SU-DHL-6 (cell line): Measurements from ENCODE around the gene RIN3.

ENCODE experiments used
- H2AFZ ChIP-seq: fragments of 200-600 bp; sonication (generic); 2 replicates; pipeline ENCODE4 v1.6.1; 2014; ENCODE audit warnings: low read depth, mild to moderate bottlenecking, moderate library complexity, mixed read lengths, antibody characterized with exemption, low read length; ENCODE audit not compliant: severe bottlenecking
- H3F3A ChIP-seq: fragments of 200-600 bp; shearing (Covaris generic); 2 replicates; pipeline ENCODE4 v1.6.0; 2016; ENCODE audit warnings: antibody characterized with exemption, mild to moderate bottlenecking; ENCODE audit not compliant: insufficient read depth
- H3K27ac ChIP-seq: fragments of 200-600 bp; sonication (generic); 2 replicates; pipeline ENCODE4 v1.5.1; 2016; ENCODE audit warnings: low read depth, mild to moderate bottlenecking, low read length, moderate library complexity, mixed read lengths
- H3K27me3 ChIP-seq: fragments of 200-600 bp; sonication (generic), shearing (Covaris generic); 2 replicates; pipeline ENCODE4 v1.6.0; 2014; ENCODE audit warnings: mild to moderate bottlenecking, low read length
- H3K36me3 ChIP-seq: fragments of 200-600 bp; sonication (generic); 2 replicates; pipeline ENCODE4 v1.6.1; 2014; ENCODE audit warnings: mild to moderate bottlenecking, low read length, mixed read lengths
- H3K4me2 ChIP-seq: fragments of 300-600, 200-600 bp; shearing (Covaris generic), sonication (generic); 2 replicates; pipeline ENCODE4 v1.6.0; 2014; ENCODE audit warnings: low read length, low read depth, mild to moderate bottlenecking; ENCODE audit not compliant: poor library complexity, severe bottlenecking
- H3K4me3 ChIP-seq: fragments of 200-600 bp; sonication (generic); 2 replicates; pipeline ENCODE4 v1.5.1; 2014; ENCODE audit warnings: antibody characterized with exemption, low read length, mild to moderate bottlenecking, mixed read lengths; ENCODE audit not compliant: insufficient read depth, poor library complexity, severe bottlenecking
- H3K79me2 ChIP-seq: fragments of 200-600 bp; sonication (generic); 2 replicates; pipeline ENCODE4 v1.6.1; 2014; ENCODE audit warnings: mild to moderate bottlenecking, low read length, moderate library complexity; ENCODE audit not compliant: insufficient read depth
- H3K9ac ChIP-seq: fragments of 200-600 bp; sonication (generic); 2 replicates; pipeline ENCODE4 v1.7.0; 2014; ENCODE audit warnings: mild to moderate bottlenecking, low read length
- H3K9me2 ChIP-seq: fragments of 200-600 bp; sonication (generic); replicated peaks from 2 replicates; pipeline ENCODE4 v1.6.1; 2014; ENCODE audit warnings: low read length; ENCODE audit not compliant: insufficient read depth
- H3K9me3 ChIP-seq: fragments of 200-600 bp; sonication (generic); 2 replicates; pipeline ENCODE4 v1.6.1; 2014; ENCODE audit warnings: low read length, mixed read lengths; ENCODE audit not compliant: insufficient read depth
- H4K20me1 ChIP-seq: fragments of 200-600 bp; sonication (generic); 2 replicates; pipeline ENCODE4 v1.6.1; 2014; ENCODE audit warnings: low read depth, mild to moderate bottlenecking, antibody characterized with exemption, low read length, moderate library complexity, mixed read lengths
- EZH2phosphoT487 ChIP-seq: fragments of 200-600 bp; sonication (generic), shearing (Covaris generic); conservative IDR thresholded peaks from 2 replicates; pipeline ENCODE4 v1.6.1; 2018; ENCODE audit warnings: mild to moderate bottlenecking, antibody characterized with exemption, low read length, moderate library complexity, mixed read lengths
- TF ChIP-seq, protein P1 (sequence below): fragments of 200-600 bp; sonication (generic); IDR thresholded peaks from one replicate; pipeline ENCODE4 v1.5.1; 2017; ENCODE audit warnings: antibody characterized with exemption, mild to moderate bottlenecking, low read length, moderate library complexity; ENCODE audit not compliant: insufficient read depth, poor library complexity, severe bottlenecking

RIN3 gene

DNA sequence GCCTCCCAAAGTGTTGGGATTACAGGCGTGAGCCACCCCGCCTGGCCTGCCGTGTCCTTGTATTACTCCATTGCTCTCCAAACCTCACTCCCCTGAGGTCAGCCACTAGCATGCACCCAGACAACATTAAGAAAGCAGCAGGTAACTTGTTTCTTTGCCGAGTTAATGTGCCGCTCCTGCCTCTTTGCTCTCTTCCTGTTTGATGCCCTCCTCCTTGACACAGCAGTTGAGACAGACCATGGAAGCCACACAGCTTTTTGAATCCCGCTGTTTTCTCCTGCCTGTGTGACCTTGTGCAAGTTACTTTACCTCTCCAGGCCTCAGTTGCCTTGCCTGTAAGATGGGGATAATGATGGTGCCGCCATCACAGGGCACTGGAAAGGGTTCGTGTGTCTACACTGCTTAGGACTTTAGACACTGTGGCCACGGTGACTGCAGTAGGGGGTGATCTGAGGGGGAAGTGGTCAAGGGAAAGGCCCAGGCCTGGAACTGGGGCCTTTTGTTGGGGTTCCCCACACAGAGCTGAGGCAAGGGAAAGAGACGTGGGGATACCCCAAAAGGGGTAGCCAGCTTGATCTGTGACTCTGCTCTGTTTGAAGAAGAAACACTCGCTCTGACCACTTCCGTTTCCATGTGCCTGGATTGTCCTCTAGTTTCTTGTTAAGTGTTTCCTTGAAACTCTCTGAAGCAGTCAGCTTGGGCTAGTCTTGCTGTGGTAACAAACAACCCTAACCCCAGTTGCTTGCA is 69.3 kb downstream of the RIN3 start:
- Histone ChIP-seq H4K20me1 (no peaks in the 10 kb centered on the region), H3K79me2 (no peaks in the 10 kb centered on the region), H3K9me3 (no peaks in the 10 kb centered on the region), H3K9me2 (no peaks in the 10 kb centered on the region), H3K36me3 (no peaks in the 10 kb centered on the region), H3K9ac (no peak overlapping the region), H2AFZ (no peak overlapping the region), H3F3A (no peaks in the 10 kb centered on the region), H3K4me3 (no peak overlapping the region), H3K27me3 (no peaks in the 10 kb centered on the region), H3K4me2 (no peak overlapping the region), H3K27ac (no peak overlapping the region)
- TF ChIP-seq, protein P1, sequence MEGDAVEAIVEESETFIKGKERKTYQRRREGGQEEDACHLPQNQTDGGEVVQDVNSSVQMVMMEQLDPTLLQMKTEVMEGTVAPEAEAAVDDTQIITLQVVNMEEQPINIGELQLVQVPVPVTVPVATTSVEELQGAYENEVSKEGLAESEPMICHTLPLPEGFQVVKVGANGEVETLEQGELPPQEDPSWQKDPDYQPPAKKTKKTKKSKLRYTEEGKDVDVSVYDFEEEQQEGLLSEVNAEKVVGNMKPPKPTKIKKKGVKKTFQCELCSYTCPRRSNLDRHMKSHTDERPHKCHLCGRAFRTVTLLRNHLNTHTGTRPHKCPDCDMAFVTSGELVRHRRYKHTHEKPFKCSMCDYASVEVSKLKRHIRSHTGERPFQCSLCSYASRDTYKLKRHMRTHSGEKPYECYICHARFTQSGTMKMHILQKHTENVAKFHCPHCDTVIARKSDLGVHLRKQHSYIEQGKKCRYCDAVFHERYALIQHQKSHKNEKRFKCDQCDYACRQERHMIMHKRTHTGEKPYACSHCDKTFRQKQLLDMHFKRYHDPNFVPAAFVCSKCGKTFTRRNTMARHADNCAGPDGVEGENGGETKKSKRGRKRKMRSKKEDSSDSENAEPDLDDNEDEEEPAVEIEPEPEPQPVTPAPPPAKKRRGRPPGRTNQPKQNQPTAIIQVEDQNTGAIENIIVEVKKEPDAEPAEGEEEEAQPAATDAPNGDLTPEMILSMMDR, result no peak
- no peak for TF ChIP-seq EZH2phosphoT487

DNA sequence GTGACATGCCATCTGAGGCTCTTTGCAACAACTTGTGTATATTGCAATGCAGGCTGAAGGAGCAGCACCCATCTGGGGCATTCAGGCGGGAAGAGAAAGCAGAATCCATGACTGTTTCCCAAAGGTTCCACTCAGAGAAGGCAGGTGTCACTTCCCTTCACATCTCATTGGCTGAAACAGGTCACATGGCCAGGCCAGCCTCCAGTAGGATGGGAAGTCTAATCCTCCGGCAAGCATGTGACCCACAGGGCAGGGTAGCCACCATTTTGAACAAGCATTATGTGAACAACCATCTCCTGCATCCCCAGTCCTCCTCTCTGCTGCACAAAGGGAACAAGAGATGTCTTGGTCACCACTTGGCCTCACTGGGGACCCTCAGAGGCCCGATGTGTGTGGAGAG is 70.6 kb downstream of the RIN3 start:
- Histone ChIP-seq H3K9ac (no peak overlapping the region), H3K4me3 (no peak overlapping the region), H3K9me2 (no peaks in the 10 kb centered on the region), H3K79me2 (no peaks in the 10 kb centered on the region), H4K20me1 (no peaks in the 10 kb centered on the region), H3K36me3 (no peaks in the 10 kb centered on the region), H3K9me3 (no peaks in the 10 kb centered on the region), H3F3A (no peaks in the 10 kb centered on the region), H3K4me2 (no peak overlapping the region), H3K27ac (no peak overlapping the region), H2AFZ (no peak overlapping the region), H3K27me3 (no peaks in the 10 kb centered on the region)
- TF ChIP-seq, protein P1, result no peak
- no peak for TF ChIP-seq EZH2phosphoT487

DNA sequence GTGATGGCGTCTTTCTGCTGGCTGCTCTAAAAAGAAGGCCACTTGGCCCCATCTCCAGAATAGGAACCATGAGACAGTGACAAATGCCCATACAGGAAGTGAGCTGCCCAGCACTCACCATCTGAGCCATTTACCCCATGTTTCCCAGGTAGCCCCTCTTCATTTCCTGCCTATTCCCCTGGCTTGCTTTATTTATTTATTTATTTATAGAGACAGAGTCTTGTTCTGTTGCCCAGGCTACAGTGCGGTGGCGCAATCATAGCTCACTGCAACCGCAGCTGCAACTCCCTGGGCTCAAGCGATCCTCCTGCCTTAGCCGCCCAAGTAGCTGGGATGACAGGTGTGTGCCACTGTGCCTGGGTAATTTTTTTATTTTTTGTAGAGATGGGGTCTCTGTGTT is 71.2 kb downstream of the RIN3 start:
- H3K9me2 ChIP-seq, result no peaks in the 10 kb centered on the region
- no peak overlapping the region for H3K4me2 ChIP-seq
- H3K27me3 ChIP-seq, result no peaks in the 10 kb centered on the region
- no peak for TF ChIP-seq EZH2phosphoT487
- TF ChIP-seq, protein P1, result no peak
- H3K36me3 ChIP-seq, result no peaks in the 10 kb centered on the region
- H2AFZ ChIP-seq, result no peak overlapping the region
- no peak overlapping the region for H3K4me3 ChIP-seq
- no peaks in the 10 kb centered on the region for H3K9me3 ChIP-seq
- no peaks in the 10 kb centered on the region for H3F3A ChIP-seq
- H3K9ac ChIP-seq, result no peak overlapping the region
- no peaks in the 10 kb centered on the region for H3K79me2 ChIP-seq
- H4K20me1 ChIP-seq, result no peaks in the 10 kb centered on the region
- H3K27ac ChIP-seq, result no peak overlapping the region
